Chondrocyte (in vitro differentiated cells): ENCODE measurements around the gene USP10. TPM values are rescaled to one million over a fixed set of nuclear protein-coding genes. Genes with fewer than 3 reads are reported as not detected.

ENCODE experiments used
- DNase-seq: peaks from one replicate; pipeline ENCODE4 v3.0.0; 2021; ENCODE audit warnings: mixed read lengths, low spot score
- H3K27ac Mint-ChIP-seq: one replicate; pipeline ENCODE4 v1.8.0; 2021; ENCODE audit warnings: mild to moderate bottlenecking, moderate library complexity, mixed read lengths; ENCODE audit not compliant: unreplicated experiment
- H3K27me3 Mint-ChIP-seq: 2 replicates; pipeline ENCODE4 v1.8.0; 2021; ENCODE audit warnings: low read depth, mixed read lengths
- H3K36me3 Mint-ChIP-seq: 2 replicates; pipeline ENCODE4 v1.8.0; 2021; ENCODE audit warnings: low read depth, mixed read lengths
- H3K4me1 Mint-ChIP-seq: 2 replicates; pipeline ENCODE4 v1.8.0; 2021; ENCODE audit warnings: low read depth, mild to moderate bottlenecking, mixed read lengths
- H3K4me3 Mint-ChIP-seq: one replicate; pipeline ENCODE4 v1.8.0; 2021; ENCODE audit warnings: mild to moderate bottlenecking, moderate library complexity, mixed read lengths; ENCODE audit not compliant: unreplicated experiment
- H3K9me3 Mint-ChIP-seq: 2 replicates; pipeline ENCODE4 v1.8.0; 2021; ENCODE audit warnings: low read depth, mixed read lengths
- total RNA-seq: library from RNA; stranded (reverse); gene quantifications from 3 replicates; pipeline ENCODE4 v1.2.1, GENCODE V29; 2021
- TF ChIP-seq, protein P1 (sequence below): fragments of 200-600 bp; sonication (generic); IDR thresholded peaks from 2 replicates; pipeline ENCODE4 v1.5.0; 2021; ENCODE audit warnings: antibody characterized with exemption, mild to moderate bottlenecking, moderate library complexity

The USP10 gene
- total RNA-seq, 1 donor from 2014 or later = 43.0 TPM

DNA sequence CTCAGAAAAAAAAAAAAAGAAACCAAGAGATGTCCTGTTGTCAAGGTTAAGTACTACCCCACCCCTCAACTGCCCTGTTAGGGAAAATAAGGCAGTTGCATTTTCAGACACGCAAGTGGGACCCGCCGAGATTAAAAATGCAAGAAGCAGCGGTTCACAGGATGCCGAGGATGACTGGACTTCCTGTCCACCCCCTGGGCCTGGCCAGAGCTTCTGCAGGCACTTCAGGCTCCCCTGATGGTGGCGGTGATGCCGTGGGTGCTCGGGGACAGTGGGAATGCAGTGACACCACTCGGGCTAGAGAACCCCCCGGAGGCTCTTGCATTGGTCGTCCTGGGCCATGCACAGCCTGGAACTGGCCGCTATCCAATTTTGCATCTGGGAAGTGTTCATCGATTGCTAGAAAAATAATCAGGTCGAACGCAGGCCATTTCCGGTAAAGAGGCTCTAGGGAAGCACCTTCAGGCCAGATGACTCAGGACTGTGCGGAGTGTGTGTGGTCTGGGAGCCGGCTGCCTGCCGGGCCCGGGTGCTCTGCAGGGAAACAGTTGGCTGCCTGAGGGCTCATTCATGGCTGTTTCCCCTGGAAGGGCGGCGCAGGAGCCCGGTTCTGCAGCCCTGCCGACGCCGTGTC is 106.6 kb downstream of the USP10 start:
- H3K4me3 Mint-ChIP-seq = peak overlapping the region; percentile 67
- no peaks in the 10 kb centered on the region for H3K9me3 Mint-ChIP-seq
- no peak for DNase-seq
- no peaks in the 10 kb centered on the region for H3K27me3 Mint-ChIP-seq
- no peaks in the 10 kb centered on the region for H3K36me3 Mint-ChIP-seq
- TF ChIP-seq, protein P1, sequence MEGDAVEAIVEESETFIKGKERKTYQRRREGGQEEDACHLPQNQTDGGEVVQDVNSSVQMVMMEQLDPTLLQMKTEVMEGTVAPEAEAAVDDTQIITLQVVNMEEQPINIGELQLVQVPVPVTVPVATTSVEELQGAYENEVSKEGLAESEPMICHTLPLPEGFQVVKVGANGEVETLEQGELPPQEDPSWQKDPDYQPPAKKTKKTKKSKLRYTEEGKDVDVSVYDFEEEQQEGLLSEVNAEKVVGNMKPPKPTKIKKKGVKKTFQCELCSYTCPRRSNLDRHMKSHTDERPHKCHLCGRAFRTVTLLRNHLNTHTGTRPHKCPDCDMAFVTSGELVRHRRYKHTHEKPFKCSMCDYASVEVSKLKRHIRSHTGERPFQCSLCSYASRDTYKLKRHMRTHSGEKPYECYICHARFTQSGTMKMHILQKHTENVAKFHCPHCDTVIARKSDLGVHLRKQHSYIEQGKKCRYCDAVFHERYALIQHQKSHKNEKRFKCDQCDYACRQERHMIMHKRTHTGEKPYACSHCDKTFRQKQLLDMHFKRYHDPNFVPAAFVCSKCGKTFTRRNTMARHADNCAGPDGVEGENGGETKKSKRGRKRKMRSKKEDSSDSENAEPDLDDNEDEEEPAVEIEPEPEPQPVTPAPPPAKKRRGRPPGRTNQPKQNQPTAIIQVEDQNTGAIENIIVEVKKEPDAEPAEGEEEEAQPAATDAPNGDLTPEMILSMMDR = peak; percentile 32
- peaks cover 15% of the 10 kb centered on the region for H3K4me1 Mint-ChIP-seq
- H3K27ac Mint-ChIP-seq = peak overlapping the region; percentile 92

DNA sequence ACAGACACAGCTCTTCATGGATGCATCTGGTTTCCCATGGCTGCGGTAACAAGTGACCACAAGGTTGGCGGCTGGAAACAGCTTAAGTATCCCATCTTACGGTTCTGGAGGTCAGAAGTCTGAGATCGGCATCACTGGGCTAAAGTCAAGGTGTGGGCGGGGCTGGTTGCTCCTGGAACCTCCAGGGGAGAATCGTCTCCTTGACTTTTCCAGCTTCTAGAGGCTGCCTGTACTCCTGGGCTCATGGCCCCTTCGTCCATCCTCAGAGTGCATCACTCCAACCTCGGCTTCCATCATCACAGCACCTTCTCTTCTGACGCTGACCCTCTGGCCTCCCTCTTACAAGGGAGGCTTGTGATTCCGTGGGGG is 107.1 kb downstream of the USP10 start:
- H3K27me3 Mint-ChIP-seq = peaks cover 4% of the 10 kb centered on the region
- H3K27ac Mint-ChIP-seq = peak overlapping the region; percentile 92
- H3K36me3 Mint-ChIP-seq = no peaks in the 10 kb centered on the region
- no peaks in the 10 kb centered on the region for H3K9me3 Mint-ChIP-seq
- H3K4me1 Mint-ChIP-seq = peaks cover 15% of the 10 kb centered on the region
- H3K4me3 Mint-ChIP-seq = peak overlapping the region; percentile 67
- TF ChIP-seq, protein P1 = no peak
- DNase-seq = no peak

DNA sequence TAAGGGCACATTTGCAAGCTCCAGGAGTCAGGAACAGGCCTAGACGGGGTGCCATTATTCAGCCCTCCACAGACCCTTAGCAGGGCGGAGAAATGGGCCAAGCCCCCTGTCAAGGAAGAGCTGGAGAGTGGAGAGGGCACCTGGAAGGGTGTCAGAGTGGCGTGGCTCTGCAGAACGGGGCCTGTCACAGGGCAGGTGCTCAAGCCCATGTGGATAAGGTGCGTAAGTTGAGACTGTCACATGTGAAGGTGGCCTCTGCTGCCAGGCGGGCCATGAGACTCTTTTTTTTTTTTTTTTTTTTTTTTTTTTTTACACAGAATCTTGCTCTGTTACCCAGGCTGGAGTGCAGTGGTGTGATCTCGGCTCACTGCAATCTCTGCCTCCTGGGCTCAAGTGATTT is 108.0 kb downstream of the USP10 start:
- H3K27me3 Mint-ChIP-seq = peaks cover 12% of the 10 kb centered on the region
- H3K4me3 Mint-ChIP-seq = no peak overlapping the region
- DNase-seq = no peak
- H3K27ac Mint-ChIP-seq = no peak overlapping the region
- no peaks in the 10 kb centered on the region for H3K9me3 Mint-ChIP-seq
- TF ChIP-seq, protein P1 = no peak
- H3K4me1 Mint-ChIP-seq = peaks cover 15% of the 10 kb centered on the region
- no peaks in the 10 kb centered on the region for H3K36me3 Mint-ChIP-seq

DNA sequence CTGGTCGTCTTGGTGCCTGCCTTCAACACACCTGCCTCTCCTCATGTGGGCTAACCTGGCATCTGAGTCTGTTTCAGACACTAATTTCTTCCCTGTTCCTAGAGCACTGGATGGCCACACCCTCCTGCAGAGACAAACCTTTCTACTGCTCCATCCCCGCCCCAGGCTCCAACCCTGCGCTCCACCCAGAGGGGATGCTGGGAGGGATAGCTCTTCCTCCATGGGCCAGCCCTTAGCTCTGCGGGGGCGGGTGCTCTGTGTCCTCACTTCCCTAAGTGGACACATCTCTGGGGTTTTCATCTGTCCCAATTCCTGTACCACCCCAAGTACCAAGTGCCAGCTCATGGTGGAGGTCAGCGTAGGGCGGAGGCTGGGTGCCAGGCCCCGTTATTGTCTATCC is 109.0 kb downstream of the USP10 start:
- Mint-ChIP-seq H3K4me3 (no peak overlapping the region), H3K36me3 (no peaks in the 10 kb centered on the region), H3K4me1 (peaks cover 15% of the 10 kb centered on the region), H3K27ac (no peak overlapping the region), H3K9me3 (no peaks in the 10 kb centered on the region), H3K27me3 (peaks cover 20% of the 10 kb centered on the region)
- DNase-seq = no peak
- TF ChIP-seq, protein P1 = no peak

DNA sequence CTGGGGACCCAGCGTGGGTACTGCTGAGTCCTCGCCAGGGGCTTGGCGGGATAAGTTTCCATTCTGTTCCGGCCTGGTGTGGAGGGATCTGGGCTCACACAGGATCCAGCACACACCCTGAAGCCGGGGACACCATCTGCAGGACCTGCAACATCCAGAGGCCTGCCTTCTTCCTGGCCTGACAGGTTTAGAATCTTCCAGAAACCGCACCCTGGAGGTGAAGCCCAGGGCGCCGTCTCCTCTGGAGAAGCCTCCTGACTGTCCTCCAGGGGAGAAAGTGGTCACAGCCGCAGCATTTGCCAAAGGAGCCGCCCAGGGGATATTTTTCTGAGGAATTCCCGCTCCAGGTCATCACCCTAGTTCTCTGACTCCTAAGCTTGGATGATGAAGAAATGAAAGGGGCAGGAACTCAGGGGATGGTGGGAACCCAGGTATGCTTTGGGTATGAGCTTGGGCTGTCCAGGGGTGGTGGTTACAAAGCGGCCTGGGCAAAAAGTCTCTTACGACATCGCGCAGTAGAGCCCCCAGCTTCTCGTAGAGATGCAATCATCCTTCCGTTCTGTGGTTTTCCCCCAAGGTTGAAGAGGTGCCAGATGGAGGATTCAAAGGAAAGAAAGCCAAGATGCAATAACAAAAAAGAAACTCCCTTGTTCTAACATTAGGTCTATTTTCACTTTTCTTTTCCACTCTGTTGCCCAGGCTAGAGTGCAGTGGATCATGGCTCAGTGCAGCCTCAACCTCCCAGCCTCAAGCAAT is 110.9 kb downstream of the USP10 start:
- no peaks in the 10 kb centered on the region for H3K9me3 Mint-ChIP-seq
- no peak overlapping the region for H3K27ac Mint-ChIP-seq
- DNase-seq = no peak
- H3K36me3 Mint-ChIP-seq = no peaks in the 10 kb centered on the region
- TF ChIP-seq, protein P1 = no peak
- peaks cover 28% of the 10 kb centered on the region for H3K27me3 Mint-ChIP-seq
- H3K4me1 Mint-ChIP-seq = peaks cover 15% of the 10 kb centered on the region
- no peak overlapping the region for H3K4me3 Mint-ChIP-seq
